Measurements from ENCODE around the gene CRABP2.

CRABP2 gene

GRCh38 chr1:156707417-156708217 lies 2.2 kb upstream of the CRABP2 start:
- no peak for DNase-seq

DNA sequence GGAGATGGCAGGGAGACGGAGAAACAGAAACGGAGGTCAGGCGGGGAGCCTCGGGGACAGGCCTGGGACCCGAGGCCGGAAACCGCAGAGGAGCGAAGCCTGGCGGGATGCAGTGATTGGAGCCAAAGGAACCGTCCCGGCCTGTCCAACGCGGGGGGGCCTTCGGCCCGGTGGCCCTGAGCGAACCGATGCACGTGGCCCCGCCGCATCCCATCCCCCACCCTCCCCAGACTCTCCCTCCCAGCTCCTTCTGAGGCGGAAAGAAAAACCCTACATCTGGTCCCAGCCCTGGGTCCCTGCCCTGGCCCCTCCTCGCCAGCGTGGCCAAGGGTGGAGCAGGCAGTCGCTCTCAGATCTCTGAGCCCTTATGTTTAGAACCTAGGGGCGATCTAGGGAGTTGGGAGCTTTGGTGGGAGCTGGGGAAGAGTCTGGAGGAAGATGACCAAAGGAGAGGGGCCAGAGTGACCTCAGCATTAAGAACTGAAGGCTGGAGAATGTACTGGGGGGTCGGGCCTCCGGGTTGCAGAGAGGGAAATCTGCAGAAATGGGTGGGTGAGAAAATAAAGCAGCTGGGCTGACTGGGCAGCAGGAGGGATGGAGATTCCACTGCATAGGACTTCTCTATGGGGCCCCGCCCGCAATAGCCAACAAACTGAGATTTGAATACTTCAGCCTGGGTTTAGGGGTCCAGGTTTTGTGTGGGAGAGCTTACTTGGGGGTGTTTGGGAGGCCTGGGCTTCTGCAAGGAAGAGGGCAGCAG lies 1.5 kb upstream of the CRABP2 start:
- DNase-seq = no peak

DNA sequence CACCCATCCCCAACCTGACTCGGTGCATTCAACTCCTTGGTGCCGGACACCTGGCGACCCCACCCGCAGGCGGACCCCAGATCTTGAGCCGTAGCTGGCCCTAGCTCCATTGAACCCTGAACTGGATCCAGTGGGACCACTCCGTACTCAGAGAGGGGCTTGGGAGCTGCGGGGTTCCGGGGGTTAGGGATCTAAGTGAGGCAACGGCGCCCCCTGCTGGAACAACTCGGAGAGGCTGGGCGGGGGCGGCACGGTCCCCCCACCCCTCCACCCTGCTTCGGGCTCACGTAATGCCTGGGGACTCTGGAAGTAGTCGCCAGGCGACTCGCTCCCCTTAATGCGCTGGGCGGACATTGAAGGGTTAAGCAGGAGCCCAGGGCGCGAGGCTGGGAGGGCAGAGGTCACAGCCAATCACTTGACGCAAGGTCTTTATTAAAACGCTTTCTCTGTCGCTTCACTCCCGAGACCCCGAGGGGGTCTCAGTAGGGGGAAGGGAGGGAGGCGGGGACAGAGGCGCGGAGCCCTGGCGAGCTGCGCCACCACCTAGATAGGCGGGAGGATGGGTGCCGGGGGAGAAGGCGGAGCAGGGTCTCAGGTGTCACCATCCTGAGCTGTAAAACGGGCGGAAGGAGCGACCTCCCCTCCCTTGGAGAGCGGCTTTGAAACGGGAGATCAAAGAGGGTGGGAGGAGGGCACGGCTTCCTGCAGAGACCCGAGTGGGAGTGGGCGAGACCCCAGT lies 704 bp upstream of the CRABP2 start:
- peak; percentile 52 for DNase-seq

GRCh38 chr1:156704930-156705320 lies 458 bp downstream of the CRABP2 start:
- peak; percentile 67 for DNase-seq

- DNase-seq = no peak
Measured at GRCh38 chr1:156704166-156704711, 1.1 kb downstream of the CRABP2 start.

DNA sequence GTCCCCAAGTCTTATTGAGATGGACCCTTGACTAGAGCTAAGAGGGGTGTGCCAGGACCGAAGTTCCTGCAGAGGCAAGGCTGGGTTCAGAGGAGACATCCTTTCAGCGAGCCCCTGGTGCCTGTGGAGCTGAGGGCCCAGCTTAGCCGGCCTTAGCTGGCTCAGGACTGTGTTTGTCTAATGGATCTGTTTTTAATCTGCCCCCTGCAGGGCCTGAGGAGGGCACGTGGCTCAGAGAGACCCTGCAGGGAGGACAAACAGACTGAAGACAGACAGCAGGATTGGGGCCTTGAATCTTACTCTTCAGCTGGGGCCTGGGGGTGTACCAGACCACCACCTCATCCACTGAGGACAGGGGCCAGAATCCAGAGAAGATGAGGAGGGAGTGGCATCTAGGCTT lies 1.6 kb downstream of the CRABP2 start:
- no peak for DNase-seq

GRCh38 chr1:156703336-156703735 lies 2.0 kb downstream of the CRABP2 start:
- no peak for DNase-seq

DNA sequence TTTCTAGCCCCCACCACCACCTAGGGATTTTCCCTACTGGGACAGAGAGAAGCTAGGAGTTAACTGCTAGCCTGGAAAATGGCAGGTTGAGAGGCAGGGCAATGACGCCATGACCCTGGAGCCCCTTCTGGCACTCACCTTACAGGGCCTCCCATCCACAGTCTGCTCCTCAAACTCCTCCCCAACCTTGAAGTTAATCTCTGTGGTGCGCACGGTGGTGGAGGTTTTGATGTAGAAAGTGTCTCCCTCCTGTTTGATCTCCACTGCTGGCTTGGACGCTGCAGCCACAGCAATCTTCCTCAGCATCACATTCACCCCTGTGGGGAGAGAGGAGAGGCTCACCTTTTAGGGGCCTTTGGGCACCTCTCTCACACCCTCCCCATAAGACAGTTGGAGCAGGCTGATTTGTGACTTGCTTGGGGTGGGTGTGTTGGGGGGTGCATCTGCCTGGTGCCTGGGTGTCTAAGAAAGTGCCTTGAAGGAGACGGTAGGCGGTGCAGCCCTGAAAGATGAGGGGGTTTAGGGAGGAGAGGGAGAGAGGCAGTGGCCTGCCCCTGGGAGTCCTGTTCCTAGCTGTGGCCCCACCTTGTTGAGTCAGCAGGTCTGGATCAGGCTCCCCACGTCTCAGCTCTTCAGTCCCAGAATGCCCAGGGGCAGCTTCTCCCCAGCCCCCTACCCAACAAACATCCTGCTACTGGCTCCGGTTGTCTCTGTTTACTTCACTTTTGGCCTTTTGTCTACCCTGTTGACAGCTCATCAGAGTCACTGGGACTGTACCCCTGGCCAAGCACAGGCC lies 4.4 kb downstream of the CRABP2 start:
- DNase-seq = no peak

DNA sequence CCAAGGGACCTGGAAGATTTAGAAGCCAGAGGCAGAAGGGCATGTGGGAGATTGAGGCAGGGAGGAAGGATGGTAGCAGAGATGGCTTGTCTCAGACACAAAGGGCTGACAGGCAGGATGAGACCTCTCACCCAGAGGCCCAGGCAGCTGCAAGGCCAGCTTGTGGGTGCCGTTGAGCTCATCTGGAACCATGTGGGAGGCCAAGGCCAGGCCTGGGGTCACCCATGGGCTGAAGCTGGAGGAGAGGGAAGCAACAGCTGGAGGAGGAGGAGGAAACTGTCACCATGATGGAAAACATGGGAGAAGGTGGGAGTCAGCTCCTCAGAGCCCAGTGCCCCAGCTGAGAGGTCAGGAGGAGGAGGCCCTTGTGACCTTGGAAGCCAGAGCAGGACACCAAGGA lies 6.4 kb downstream of the CRABP2 start:
- peak; percentile 27 for DNase-seq

- no peak for DNase-seq
Measured at GRCh38 chr1:156697481-156697880, 7.9 kb downstream of the CRABP2 start.

DNA sequence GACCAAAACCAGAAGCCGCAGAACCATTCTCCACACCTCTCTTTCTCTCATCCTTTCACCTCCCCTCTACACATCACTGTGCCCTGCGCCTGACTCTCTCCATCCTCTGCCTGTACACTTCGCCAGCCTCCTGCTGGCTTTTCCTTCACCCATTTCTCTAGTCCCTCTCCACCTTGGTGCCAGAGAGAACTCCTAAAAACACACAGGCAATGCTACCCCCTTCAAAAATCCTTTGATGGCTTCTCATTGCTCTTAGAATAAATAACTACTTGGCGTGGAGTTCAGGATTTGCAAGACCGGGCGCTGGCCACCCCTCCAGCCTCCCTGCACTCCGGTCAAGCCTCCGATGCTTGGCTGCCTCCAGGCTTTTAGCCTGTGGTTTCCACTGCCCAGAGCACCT lies 8.6 kb downstream of the CRABP2 start:
- no peak for DNase-seq

DNA sequence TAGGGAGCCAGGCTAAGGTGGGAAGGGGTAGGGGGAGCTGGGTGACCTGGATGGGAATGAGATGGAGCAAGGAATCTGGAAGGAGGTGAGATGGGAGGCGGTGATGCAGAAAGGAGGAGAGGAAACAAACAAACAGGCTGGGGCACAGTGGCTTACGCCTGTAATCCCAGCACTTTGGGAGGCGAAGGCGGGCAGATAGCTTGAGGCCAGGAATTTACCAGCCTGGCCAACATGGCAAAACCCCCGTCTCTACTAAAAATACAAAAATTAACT lies 10.8 kb downstream of the CRABP2 start:
- no peak for DNase-seq

- DNase-seq = peak; percentile 22
Measured at GRCh38 chr1:156693848-156694689, 11.3 kb downstream of the CRABP2 start.

DNA sequence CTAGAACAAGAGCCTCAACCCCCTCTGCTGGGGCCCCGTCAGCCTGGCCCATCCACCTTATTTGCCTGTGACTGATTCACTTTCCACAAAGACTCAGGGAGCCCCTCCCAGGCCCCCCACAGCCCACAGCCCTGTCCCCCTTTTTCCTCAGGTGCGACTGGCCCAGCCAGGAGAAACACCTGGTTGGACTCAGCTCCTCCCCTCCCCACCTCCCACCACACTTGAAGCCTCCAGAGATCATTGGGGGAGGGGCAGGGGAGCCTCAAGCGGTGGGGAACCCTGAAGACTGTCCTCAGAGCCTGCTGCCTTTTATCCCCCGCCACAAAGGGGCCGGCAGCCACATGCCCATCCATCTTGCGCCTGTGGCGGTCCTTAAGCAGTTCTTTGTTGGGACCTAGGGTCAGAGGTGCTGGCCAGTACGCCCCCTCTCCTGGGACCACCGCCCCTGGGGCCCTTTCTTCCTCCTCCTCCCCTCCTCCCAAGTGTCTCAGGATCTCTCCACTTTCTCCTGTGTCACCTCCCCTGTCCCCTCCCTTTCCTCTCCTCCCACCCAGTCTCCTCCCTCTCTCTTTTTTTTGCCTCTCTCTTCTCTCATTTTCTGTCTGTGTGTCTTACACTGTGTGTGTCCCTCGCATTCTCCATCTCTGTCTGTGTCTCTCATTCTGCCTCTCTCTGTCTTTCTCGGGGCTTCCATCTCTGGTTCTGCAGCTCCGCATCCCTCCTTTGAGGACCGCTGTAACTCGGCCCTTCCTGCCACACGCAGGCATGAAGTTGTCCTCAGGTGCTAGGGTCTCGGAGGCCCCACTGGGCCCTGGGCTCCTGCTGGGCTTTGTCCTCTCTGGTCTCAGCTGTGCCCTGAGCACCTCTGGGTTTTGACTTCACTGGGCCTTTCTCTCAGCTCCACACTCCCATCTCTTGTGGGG lies 12.2 kb downstream of the CRABP2 start:
- no peak for DNase-seq

DNA sequence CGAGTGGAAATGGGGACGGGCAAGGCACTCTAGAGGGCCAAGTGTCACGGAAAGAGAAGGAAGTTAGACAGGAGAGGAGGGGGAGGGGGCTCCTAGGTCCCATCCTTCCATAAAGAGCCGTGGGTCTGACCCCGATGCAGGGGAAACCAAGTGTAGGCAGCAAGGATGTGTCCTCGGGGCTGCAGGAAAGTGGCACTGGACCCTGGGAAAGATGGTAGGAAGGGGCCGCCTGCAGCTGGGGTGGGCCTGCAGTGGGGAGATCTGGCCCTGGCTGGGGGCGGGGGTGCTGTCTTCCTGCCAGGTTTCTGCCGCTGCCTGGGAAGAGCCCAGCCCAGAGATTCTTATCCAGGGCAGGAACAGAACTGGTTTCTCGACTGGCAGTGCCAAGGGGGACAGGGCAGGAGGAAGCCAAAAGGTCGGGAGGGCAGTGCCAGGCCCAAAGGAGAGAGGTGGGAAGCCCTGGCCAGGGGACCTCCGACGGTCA lies 12.9 kb downstream of the CRABP2 start:
- no peak for DNase-seq

- DNase-seq = peak; percentile 53
Measured at GRCh38 chr1:156691665-156692440, 13.5 kb downstream of the CRABP2 start.

GRCh38 chr1:156691191-156691590 lies 14.2 kb downstream of the CRABP2 start:
- DNase-seq = no peak

DNA sequence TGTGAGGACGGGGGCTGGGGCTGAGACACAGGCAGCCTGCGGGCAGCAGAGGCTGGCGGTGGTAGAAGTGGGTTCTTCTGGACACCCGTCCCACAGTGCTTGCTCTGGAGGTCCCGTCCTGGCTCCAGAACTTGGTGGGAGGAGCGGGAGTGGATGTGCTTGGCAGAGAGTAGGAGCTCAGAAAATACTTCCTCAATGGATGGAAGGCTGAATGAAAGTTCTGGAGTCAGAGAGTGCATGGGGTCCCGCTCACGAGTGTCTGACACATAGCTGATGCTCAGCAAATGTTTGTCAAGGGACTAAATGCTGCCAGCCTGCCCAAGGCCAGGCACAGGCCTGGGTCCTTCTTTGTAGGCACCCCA lies 14.7 kb downstream of the CRABP2 start:
- peak; percentile 49 for DNase-seq

DNA sequence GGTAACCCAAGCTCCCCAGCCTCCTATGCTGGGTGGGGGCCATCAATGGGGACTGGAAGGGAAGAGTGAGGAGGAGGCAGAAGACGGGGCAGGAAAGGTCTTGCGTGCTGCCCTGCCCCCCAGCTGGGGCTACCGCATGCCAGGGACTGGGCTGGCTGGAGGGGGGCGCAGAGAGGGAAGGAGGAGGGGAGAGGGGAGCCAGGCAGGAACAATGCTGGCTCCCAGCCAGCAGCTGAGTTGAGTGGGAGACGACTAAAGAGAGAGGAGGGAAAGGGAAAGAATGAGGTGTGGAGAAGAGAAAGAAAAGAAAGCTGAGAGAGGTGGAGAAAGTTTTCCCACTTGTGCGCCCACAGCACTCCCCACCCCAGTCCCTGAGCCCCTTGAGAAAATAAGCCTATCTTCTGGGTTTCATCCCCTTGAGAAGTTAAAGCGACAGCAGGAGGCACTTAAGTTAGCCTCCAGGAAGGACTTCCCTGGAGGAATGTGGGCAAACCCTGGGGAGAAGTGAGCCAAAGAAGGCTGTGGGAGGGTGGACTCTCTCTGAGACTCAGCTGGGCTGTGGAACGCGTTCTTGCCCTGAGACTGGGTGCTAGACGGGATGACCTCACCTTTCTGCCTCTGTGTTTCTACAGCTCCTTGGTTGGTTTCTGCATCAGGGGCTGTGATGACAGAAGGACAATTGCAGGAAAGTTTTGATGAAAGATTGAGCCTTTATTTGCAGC lies 15.3 kb downstream of the CRABP2 start:
- DNase-seq = peak; percentile 65
